HG03439 (cell line): ENCODE results near the gene VPS37B.

Experiments used
- ATAC-seq: cut with Tn5 transposase; IDR thresholded peaks from one replicate; pipeline ENCODE4 v1.9.1; 2021; ENCODE audit warnings: mild to moderate bottlenecking, moderate library complexity; ENCODE audit not compliant: unreplicated experiment

Gene VPS37B

DNA sequence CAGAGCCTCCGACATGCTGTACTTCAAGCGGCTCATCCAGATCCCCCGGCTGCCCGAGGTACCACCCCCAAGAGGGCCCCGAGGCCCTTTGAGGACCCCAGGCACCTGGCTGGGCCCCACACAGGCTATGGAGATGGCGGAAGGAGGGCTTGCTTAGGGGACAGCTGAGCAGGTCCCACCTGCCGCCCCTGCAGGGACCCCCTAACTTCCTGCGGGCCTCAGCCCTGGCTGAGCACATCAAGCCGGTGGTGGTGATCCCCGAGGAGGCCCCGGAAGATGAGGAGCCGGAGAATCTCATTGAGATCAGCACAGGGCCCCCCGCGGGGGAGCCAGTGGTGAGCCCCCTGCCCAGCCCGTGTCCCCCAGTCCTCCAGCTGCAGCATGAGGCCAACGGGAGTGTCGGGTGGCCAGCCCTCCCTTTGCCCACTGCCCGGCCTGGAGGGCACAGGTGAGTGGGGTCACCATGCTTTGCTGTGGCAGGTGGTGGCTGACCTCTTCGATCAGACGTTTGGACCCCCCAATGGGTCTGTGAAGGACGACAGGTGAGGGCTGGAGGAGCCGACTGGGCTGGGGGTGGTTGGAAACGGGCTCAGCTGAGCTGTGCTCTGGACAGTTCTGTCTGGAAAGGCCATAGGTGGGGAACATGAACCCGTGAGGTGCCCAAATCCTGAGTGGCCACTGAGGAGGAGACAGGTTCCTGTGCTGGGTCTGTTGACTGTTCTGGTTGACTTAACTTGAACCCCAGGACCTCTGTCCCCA lies 40.7 kb downstream of the VPS37B start:
- ATAC-seq: no peak

DNA sequence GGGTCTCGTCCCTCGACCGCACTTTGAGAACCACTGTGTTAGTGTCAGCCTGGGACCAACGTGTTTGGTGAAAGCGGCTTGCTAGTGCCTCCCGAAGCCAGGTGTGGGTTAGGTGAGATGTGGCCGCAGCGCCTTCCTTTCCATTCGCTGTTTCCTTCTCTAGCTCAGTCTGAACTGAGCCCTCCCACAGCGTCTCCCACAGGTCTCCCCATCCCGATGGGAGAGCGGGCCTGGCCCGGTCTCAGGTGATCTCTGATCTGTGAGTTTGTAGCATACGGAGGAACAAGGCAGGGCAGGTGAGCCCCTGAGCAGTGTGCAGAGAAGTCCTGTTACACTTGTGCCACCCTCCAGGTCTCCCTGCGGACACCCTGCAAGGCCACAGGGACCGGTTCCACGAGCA lies 41.4 kb downstream of the VPS37B start:
- ATAC-seq: no peak

DNA sequence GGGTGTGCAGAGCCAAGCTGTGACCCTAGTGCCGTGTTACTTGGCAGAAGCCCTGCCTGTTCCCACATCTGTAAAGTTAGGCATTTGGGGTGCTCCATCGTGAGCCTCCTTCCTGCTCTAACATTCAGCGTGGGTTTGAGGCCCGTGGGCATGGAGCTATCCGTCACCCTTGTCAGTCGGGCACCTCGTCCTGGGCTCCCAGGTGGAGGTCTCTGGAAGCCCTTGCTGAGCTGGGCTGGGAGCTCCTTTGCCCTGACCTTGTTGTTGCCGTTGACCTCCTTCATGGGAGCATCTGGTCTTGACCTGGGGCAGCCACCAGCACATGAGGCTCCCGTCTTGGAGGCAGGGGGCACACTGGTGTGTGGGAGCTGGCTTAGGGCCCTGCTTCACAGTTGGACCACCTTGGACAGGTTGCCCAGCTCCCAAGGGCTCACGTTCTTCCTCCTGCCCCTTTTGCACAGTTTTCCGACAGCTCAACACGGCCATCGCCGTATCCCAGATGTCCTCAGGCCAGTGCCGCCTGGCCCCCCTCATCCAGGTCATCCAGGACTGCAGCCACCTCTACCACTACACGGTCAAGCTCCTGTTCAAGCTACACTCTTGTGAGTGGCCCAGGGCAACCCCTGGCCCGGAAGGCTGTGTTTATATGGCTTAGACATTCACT lies 42.2 kb downstream of the VPS37B start:
- ATAC-seq: no peak

DNA sequence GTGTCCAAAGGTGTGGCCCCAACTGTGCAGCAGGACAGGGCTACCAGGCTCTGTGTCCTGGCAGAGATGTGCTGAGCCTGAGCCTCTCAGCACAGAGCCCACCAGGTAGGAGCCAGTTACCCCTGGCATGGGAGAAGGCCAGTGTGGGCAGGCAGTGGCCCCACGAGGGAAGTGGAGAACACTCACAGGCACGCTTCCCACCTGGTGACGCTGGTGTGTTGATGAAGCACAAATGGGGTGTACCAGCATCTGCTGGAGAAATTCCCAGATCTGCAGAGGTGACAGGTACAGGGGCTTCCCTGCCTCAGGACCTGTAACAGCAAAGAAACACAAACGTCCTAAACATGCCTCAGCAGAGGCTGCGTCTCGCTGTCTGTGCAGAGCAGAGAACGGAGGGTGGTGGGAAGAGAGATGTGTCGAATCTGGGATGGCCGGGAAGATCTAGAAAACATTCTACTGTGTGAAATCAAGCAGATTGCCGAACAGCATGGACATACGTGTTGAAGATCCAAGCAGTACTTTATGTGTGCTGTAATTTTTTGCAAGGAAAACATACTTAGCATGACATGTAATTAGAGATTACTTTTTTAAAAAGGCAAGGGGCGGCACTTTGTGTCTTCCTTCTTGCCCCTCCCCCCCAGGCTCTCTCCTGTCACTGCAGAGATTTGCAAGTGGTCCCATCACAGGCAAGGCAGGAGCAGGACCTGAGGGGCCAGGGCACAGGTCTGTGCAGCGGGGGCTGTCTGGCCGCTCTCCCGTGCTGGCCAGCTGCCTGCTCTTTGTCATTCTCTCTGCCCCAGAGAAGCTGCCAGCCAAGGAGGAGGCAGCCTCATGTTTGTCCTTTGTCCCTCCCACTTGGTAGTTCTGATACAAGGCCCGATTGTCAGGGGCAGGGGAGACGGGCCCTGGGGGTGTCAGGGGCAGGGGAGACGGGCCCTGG lies 43.3 kb downstream of the VPS37B start:
- ATAC-seq: no peak

DNA sequence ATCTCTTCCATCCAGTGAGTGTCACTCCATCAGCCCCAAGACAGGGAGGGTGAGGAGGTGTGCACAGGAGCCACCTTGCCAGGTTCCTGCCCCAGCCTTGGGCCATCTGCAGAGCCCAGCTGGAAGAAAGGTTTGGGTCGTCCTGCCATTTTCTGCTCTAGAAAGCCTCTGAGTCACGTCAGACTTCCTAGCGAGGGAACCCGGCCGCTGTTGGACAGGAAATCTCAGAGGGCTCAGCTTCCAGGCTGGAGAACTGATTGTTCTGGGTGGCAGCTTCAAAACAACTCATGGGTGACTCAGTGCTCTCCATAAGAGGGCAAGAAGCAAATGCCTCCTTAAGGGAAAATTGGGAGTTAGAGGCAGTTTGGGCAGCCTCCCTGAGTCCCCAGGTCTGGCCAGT lies 44.1 kb downstream of the VPS37B start:
- no peak for ATAC-seq

DNA sequence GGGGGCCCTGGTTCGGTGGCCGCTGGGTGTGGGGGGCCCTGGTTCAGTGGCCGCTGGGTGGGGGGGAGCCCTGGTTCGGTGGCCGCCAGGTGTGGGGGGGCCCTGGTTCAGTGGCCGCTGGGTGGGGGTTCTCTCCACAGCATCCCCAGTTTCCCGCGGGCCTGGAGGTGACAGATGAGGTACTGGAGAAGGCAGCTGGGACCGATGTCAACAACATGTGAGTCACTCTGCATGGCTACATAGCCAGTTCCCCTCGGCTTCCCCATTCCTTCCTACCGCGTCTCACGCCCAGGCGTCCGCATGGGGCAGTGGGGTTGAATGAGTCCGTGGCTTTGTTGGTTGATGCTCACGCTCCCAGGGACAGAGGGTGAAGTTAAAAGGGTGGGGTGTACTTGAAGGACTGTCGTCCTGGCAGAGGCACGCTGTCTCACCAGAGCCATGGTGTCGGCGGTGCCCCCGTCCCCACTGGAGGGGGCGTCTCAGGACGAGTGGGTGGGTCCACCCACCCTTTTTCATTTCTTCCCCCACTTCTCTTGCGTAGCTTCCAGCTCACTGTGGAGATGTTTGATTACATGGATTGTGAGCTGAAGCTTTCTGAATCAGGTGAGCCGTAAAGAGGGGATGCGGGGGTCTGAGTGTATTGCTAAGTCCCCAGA lies 45.1 kb downstream of the VPS37B start:
- ATAC-seq: no peak

DNA sequence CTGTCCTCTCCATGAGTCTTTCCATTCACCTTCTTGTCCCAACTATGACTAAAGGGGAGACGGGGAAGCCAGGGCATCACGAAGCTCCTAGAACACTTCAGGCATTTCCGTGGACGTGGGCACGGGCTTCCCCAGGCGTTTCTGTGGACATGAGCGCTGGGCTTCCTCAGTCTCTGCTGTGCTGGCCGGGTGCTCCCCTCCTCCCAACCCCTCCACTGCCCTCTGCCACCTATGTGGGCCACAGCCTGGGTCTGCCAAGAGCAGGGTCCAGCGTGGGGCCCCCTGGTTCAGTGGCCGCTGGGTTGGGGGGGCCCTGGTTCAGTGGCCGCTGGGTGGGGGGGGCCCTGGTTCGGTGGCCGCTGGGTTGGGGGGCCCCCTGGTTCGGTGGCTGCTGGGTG lies 45.9 kb downstream of the VPS37B start:
- ATAC-seq: no peak

DNA sequence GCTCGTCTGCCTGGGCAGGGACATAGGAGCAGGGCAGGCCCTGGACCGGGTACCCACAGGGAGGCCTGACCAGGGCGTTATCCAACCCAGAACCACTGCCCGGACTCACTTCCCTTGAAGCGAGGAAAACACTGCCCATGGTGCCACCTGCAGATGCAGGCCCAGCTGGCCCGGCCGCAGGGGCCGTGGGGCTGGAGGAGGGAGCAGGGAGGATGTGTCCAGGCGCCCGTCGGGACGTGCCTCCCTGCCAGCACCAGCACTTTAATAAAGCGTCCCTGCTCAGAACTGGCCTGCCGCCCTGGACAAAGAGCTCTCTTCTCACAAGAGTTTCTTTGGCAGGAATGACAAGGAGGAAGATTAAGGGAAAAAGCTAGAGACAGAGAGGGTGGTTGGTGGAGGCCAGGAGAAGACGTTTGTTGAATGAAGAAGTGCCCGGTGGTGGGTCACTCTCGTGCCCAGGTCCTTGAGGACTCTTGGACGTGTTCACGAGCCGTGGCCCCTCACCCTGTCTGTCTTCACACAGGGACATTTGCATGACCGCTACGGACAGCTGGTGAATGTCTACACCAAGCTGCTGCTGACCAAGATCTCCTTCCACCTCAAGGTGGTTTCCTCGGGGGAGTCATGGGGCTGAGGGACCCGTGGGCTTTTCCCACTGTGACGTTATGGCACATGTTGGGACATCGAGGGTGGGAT lies 46.4 kb downstream of the VPS37B start:
- no peak for ATAC-seq

DNA sequence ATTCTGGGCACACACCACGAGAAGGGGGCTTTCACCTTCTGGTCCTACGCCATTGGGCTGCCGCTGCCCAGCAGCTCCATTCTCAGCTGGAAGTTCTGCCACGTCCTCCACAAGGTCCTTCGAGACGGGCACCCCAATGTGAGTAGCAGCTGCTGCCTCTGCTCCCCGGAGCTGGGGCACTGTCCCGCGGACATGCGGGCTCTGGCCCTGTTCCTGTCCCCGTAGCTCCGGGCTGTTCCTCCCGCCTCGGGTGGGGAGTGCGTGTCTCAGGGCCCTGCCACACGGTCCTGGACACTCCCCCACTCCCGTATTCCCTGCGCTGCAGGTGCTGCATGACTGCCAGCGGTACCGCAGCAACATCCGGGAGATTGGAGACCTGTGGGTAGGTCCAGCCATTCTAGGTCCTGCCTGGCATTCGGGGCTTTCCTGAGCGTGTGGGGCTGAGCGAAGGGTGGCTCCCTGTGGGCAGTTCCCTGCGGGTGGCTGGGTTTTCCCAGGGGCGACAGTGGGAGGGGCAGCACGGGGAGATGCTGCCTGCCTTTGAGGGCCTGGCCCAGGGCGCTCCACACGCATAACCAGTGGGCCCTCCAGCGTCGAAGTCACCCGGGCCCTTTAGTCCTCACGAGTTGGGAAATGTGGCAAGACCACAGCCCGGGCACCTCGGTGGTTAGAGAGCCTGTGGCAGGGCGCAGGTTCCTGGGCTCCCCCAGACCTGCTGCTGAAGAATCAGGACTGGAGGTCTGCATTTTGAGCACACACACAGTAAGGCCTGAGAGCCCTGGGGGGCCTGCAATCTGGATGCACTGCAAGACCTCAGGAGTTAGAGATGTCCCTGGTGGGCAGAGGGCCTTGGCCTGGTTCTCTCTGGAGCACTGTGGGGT lies 47.2 kb downstream of the VPS37B start:
- ATAC-seq: no peak

DNA sequence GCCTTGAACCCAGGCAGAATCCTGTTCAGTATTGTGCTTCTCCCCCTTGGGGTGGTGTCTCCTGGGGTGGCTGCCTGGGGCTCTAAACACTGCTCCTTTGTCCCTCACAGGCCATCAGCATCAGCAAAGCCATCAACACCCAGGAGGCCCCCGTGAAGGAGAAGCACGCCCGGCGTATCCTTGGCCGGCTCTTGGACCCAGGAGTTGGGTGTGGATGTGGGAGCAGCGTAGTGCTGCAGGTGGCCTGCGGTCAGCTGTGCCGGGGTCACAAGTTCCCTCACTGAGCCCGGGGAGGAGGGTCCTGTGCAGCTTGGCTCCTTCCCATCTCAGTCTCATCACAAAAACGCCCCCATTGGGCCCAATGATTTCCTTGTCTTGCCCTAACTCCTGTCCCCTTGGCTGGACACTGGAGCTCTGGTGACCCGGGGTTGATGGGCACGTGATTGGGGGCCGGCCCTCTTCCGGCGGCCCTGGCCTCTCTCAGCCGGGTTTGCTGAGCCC lies 48.0 kb downstream of the VPS37B start:
- no peak for ATAC-seq

DNA sequence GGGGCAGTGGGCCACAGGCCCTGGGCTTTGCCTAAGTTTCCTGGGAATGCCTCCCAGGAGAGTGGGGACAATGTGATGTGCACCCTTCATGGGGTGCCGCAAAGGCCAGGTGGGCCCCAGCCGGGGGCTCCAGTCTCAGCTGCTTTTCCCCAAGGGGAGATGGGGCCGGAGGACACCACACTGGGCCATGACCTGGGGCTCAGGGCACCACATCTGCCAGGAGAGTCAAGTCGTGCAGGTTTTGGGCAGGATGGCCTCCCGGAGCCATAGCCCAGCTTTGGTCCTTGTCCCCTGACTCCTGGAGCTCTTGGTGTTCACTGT lies 48.4 kb downstream of the VPS37B start:
- no peak for ATAC-seq

DNA sequence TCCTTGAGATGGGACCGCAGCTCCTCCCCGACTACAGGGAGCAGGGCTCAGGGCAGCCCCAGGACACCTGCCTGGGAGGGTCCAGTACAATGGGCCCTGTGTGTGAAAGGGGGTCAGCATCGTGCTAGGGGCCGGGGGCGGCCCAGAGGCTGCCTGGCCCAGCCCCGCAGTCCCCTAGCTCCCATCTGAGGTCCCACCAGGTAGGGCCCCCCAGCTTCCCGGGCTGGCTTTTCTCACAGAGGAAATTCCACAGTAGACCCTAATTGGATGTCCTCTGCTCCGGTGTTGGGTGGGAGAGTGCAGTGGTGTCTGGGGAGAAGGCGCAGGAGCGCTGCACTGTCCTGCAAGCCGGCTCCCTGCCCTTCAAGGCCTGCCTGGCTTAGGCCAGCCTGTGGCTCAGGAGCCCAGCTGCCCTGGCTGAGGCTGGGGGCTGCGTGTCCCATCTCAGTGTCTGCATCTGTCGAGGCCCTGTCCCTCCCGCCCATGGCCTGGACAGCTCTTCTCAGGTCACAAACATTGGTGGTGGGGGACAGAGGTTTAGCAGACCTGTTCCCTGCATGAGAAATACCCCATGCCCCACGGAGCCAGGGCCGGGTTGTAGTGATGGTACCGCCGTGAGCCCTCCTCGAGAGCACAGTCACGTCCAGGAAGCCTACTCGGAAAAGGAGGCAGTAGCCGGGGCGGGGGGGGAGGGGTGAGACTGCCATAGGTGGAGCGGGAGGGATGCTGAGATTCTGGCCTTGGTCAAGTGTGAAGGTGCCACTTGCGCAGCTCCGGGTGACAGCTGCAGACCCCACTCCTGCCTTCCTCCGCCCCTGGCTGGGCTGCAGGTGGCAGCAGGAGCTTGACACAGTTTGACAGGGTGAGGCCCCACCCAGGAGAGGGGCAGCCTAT lies 49.1 kb downstream of the VPS37B start:
- no peak for ATAC-seq

DNA sequence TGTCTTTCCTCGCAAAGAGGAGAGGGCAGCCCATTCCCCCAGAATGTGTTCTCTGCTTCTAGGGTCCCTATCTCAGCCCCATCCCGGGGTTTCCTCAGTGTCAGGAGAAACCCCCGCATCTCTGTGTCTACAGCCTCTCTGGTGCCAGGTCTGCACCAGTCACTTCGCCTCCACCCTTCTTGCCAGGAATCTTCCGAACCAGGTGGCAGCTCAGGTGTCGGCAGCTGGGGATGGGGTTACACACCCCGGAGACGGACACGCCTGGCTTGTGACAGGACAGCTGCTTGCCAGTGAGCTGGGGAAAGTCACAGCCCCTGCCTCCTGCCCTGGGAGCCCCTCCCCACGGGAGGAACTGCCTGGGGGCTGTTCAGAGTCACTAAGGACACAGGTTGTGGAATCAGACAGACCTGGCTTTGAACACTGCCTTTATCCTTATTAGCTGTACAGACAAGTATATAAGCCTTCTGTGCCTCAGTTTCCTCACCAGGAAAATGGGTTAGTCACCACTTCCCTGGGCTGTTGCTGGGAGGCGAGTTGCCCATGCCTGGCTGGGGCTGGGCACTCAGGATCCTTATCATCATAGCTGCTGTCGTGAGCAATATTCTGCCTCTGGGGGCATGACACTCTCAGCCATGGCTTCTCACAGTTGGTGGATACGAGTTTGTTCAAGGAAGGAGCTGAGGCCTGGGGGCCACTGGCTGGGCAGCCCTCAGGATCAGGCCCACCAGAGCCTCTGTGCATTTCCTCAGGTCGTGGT lies 49.9 kb downstream of the VPS37B start:
- no peak for ATAC-seq

DNA sequence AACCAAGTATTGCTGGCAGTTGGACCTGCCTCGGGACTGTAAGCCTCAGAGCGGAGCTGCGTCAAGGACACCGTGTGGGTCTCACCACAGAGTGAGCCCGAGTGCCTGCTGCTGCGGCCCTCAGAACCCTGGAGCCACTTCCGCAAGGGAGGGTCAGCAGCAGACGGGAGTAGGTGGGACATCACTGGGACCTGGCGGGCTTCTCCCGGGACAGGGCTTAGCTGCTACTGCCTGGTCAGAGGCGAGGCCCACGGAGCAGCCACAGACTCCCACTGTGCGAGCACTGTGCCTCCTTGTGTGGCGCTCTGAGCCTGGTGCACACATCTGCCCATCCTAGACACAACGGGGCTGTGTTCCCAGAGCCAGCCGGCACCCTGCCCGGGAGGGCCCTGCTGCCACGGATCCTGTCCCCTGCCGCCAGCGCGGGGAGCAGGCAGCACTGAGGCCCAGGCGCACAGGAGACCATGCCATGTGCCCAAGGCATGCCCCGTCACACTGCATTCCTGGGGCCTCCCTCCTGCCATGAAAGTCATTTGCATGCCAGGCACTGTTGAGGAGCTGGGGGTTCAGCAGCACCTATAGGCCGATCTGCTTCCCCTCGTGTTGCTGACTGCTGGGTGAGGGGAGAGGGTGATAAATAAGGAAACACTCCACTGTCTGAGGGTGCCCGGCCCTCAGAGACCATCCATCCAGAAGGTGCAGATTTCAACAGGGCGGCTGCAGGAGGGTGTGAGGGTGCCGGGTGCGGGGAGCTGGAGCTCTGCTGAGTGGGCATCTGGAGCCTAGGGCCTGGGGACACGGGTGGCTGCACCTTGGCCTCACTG lies 50.7 kb downstream of the VPS37B start:
- ATAC-seq: no peak

DNA sequence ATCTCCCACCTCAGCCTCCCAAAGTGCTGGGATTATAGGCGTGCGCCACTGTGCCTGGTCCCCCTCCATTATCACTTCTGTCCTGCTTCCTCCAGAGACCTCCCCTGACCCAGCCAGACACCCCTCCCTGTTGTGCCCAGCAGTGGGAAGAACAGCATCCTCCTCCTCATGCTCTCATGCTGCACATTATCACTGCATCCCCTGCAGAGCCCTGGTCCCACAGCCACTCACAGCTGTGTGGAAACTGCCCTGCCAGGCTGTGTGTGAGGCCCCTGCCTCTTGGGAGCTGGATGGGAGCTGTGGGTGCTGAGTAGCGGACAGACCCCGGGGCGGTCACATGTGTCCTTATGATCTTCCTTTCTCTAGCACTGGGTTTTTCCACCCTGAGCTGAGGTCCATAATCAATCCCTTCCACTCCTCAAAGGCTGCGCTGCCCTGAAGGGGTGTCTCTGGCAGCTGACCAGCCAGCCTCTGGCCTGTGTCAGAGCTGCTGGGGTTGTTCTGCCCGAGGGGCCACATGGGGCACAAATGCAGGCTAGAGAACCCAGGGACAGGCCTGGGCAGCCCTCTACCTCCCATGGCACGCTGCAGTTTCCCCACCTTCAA lies 51.5 kb downstream of the VPS37B start:
- ATAC-seq: no peak

DNA sequence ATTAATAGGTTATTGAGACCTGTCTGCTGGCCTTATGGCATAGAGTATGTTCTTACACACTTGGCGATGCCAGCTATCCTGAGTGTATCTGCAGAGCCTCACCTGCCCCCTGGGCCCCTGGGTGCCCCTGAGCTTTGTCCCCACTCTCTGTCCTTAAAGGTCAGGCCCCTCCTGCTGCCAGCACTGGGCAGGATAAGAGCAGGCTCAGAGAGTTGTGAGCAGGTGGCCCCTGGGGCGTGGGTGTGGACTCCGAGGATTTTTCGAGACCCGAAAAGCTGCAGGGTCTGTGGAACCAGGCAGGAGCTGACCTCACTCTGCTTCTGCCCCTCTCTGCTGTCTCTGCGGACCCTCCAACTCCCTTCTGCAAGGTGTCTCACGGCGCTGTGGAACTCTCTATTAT lies 52.5 kb downstream of the VPS37B start:
- no peak for ATAC-seq
